Measurements from ENCODE around the gene UBL5.
"Not testable (repeated sequence)": the region's sequence is repeated elsewhere in the genome, so short reads cannot be mapped to it uniquely, and the experiment has no call there.

UBL5 gene

GRCh38 chr19:9827289-9828238, at the start of gene UBL5:
Gene UBL5 (plus strand): TSS chr19:9827918. CDS start chr19:9828338, 420 bp downstream.
- peak; percentile 94 for DNase-seq (ENCODE audit: low read depth, low spot score)

GRCh38 chr19:9782338-9782737, 45.4 kb upstream of the UBL5 start:
- DNase-seq (ENCODE audit: low read depth, low spot score) = no peak

GRCh38 chr19:9784163-9784496, 43.6 kb upstream of the UBL5 start:
- DNase-seq (ENCODE audit: low read depth, low spot score) = not testable (repeated sequence)

- peak; percentile 94 for DNase-seq (ENCODE audit: low read depth, low spot score)
Observed at GRCh38 chr19:9785367-9786331, 42.1 kb upstream of the UBL5 start.

- no peak for DNase-seq (ENCODE audit: low read depth, low spot score)
Observed at GRCh38 chr19:9786342-9786741, 41.4 kb upstream of the UBL5 start.

GRCh38 chr19:9786819-9787218, 40.9 kb upstream of the UBL5 start:
- no peak for DNase-seq (ENCODE audit: low read depth, low spot score)

- DNase-seq (ENCODE audit: low read depth, low spot score) = not testable (repeated sequence)
Observed at GRCh38 chr19:9788604-9789003, 39.1 kb upstream of the UBL5 start.

GRCh38 chr19:9789066-9789465, 38.7 kb upstream of the UBL5 start:
- DNase-seq (ENCODE audit: low read depth, low spot score) = no peak

- DNase-seq (ENCODE audit: low read depth, low spot score) = not testable (repeated sequence)
Observed at GRCh38 chr19:9789579-9789978, 38.1 kb upstream of the UBL5 start.

GRCh38 chr19:9791073-9791367, 36.7 kb upstream of the UBL5 start:
- DNase-seq (ENCODE audit: low read depth, low spot score) = not testable (repeated sequence)

- DNase-seq (ENCODE audit: low read depth, low spot score) = peak; percentile 84
Observed at GRCh38 chr19:9791552-9792205, 36.0 kb upstream of the UBL5 start.

- DNase-seq (ENCODE audit: low read depth, low spot score) = peak; percentile 82
Observed at GRCh38 chr19:9792206-9793070, 35.3 kb upstream of the UBL5 start.

- DNase-seq (ENCODE audit: low read depth, low spot score) = no peak
Observed at GRCh38 chr19:9793071-9793591, 34.6 kb upstream of the UBL5 start.

- DNase-seq (ENCODE audit: low read depth, low spot score) = peak; percentile 96
Observed at GRCh38 chr19:9796113-9796773, 31.5 kb upstream of the UBL5 start.

- DNase-seq (ENCODE audit: low read depth, low spot score) = no peak
Observed at GRCh38 chr19:9797871-9798270, 29.8 kb upstream of the UBL5 start.

GRCh38 chr19:9799162-9799561, 28.6 kb upstream of the UBL5 start:
- no peak for DNase-seq (ENCODE audit: low read depth, low spot score)

- peak; percentile 47 for DNase-seq (ENCODE audit: low read depth, low spot score)
Observed at GRCh38 chr19:9801976-9802375, 25.7 kb upstream of the UBL5 start.

GRCh38 chr19:9806803-9807202, 20.9 kb upstream of the UBL5 start:
- DNase-seq (ENCODE audit: low read depth, low spot score) = no peak

GRCh38 chr19:9808855-9809824, 18.6 kb upstream of the UBL5 start:
- DNase-seq (ENCODE audit: low read depth, low spot score) = no peak
